TTC549 (cell line): Measurements from ENCODE around the gene KIAA0825.
"Not testable (repeated sequence)": the region's sequence is repeated elsewhere in the genome, so short reads cannot be mapped to it uniquely, and the experiment has no call there.

Source experiments
- FAIRE-seq: peaks from 2 replicates; lab custom pipeline; 2012; peaks lifted over from hg19 to GRCh38; lab: Jason Lieb, UNC

The KIAA0825 gene

GRCh38 chr5:94577466-94578245 is 40.7 kb downstream of the KIAA0825 start:
- no peak for FAIRE-seq

- no peak for FAIRE-seq
Measured at GRCh38 chr5:94575196-94575595, 43.2 kb downstream of the KIAA0825 start.

DNA sequence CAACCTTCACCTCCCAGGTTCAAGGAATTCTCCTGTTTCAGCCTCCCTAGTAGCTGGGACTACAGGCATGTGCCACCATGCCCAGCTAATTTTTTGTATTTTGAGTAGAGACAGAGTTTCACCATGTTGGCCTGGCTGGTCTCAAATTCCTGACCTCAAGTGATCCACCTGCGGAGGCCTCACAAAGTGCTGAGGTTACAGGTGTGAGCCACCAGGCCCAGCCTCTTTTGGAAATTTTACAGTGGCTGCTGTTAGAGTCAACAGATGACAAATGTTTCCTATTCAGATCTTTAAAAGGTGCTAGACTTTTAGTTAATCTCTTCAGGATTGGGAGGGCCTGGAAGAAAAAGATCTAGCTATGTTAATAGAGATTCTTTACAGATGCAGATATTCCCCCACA is 45.1 kb downstream of the KIAA0825 start:
- not testable (repeated sequence) for FAIRE-seq

GRCh38 chr5:94571415-94571814 is 47.0 kb downstream of the KIAA0825 start:
- no peak for FAIRE-seq

GRCh38 chr5:94564812-94565211 is 53.6 kb downstream of the KIAA0825 start:
- FAIRE-seq = no peak

DNA sequence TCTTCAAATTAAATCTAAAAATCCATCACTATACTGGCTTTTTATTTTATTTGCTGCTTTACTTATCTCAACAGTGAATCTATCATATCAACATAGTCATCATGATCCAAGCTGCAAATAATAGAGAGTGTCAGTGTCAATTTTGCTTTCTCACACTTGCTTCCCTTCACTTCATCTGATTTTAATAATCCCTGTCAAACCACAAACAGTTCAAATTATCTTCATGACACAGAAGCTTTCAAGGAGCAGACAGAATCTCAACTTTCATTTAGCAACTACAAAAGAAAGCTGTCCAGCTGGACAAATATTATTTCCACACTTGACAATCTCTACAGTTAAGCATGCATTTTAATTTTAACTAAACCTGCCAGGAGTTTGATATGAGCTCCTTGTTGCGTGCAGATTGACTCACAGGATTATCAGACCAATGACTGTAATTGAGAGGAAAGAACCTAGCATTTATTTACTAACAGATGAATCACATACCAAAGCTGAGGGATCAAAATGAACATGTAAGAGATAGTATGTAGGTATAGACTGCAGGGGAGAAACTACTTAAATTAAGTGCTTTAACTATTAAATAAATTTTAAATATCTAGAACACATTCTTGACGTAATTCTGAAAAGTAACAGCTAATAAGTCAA is 56.0 kb downstream of the KIAA0825 start:
- no peak for FAIRE-seq

DNA sequence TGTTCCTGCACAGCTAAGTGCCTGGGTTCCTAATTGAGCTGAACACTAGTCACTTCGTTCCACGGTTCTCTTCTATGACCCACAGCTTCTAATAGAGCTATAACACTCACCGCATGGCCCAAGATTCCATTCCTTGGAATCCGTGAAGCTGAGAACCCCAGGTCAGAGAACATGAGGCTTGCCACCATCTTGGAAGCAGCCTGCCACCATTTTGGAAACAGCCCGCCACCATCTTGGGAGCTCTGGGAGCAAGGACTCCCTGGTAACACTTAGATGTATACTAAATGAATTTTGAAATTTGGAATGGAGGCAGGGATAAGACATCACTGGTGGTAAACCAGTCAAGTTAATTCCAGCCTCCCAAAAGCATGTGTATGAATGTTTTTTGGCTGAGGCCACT is 60.4 kb downstream of the KIAA0825 start:
- no peak for FAIRE-seq

DNA sequence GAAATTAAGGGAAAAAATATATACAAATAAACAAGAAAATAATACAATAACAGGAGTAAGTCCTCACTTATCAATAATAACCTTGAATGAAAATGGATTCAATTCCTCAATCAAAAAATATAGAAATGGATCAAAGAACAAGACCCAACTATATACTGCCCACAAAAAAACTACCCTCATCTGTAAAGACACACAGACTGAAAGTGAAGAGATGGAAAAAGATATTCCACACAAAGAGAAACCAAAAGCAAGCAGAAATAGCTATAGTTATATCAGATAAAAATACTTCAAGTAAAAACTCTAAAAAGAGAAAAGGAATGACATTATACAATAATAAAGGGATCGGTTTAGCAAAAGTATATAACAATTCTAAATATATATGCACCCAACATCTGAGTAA is 66.5 kb downstream of the KIAA0825 start:
- FAIRE-seq = no peak

- FAIRE-seq = no peak
Measured at GRCh38 chr5:94545870-94546625, 72.4 kb downstream of the KIAA0825 start.

DNA sequence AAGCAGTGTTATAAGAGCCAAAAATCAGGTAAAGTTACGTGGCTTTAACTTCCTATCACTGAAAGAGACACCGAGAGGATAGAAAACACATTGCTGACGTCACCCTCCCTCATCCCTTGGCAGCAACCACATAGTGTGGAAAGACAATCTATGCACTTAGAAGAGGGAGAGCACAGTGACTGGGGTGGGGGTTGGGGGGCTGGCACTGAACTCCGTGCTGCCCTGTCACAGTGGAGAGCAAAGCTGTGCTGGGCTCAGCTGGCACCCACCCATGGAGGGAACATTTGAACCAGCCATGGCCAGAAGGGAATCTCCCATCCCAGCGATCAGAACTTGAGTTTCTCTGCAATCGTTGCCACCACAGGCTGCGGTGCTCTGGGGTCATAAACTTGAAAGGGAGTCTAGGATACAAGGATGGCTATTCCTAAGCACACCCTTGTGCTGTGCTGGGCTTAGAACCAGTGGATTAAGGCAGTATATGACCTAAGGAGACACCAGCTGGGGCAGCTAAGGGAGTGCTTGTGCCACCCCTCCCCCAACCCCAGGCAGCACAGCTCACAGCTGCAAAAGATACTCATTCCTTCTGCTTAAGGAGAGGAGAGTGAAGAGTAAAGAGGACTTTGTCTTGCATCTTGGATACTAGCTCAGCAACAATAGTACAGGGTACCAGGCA is 73.4 kb downstream of the KIAA0825 start:
- no peak for FAIRE-seq

DNA sequence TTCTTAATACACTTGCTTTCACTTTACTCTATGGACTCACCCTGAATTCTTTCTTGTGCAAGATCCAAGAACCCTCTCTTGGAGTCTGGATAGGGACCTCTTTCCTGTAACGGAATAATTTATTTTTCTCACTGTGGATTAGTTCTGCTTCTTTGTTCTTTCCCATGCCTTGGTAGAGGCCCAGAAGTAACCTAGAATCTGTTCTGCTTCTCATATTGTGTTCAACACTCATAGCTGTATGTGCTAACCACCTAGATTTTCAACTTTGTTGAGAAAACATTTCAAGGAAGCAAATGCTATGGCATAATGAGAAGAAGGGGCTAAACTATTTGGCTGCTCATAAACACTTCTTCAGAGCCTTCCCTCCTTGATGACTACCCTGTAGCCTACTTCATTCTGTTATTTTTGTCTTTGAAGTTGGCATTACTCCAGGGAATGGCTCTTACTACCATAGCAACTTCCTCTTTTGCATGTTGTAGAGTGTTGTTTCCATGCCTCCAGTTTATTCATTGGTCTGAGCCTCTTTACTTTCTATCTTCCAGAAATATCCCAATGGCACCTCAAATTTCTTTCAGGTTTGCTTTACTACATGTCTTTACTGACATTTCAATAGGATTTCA is 74.3 kb downstream of the KIAA0825 start:
- no peak for FAIRE-seq

GRCh38 chr5:94540856-94541494 is 77.4 kb downstream of the KIAA0825 start:
- FAIRE-seq = no peak

DNA sequence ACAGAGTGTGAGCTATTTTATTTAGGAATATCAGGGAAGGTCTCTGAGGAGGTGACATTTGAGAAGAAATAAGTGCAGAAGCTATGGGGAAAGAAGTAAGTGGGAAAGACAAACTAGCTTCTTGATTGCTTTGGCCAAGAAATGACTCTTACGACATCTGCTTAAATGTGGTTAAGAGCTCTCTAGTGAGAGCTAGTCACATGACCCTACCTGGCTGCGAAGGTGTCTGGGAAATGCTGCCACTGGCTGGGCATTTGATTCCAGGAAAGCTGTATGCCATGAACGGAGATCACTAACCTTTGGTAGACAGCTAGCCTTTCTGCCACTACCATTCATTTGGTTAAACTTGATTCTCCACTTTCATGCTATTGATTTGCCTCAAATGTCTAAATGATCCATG is 80.1 kb downstream of the KIAA0825 start:
- FAIRE-seq = no peak

DNA sequence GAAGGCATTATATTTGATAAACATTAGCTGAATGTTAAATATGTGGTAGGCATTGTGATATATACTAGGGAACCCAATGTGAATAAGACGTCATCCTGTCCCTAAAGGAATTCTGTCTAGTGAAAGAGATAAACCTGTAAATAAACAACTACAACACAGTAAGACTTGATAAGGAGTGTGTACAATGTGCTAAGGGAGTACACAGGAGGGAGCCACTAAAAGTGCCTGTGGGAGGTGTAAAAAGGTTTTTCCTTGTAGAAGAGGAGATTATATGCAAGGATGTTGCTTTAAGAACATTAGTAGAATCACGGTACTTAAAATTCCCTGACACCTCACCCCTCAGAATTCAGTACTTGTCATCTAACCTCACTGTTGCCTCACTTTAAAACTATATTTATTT is 91.7 kb downstream of the KIAA0825 start:
- FAIRE-seq = no peak

- FAIRE-seq = peak; percentile 82
Measured at GRCh38 chr5:94524841-94525697, 93.3 kb downstream of the KIAA0825 start.

- FAIRE-seq = no peak
Measured at GRCh38 chr5:94523018-94523417, 95.4 kb downstream of the KIAA0825 start.

- no peak for FAIRE-seq
Measured at GRCh38 chr5:94522117-94522516, 96.3 kb downstream of the KIAA0825 start.

DNA sequence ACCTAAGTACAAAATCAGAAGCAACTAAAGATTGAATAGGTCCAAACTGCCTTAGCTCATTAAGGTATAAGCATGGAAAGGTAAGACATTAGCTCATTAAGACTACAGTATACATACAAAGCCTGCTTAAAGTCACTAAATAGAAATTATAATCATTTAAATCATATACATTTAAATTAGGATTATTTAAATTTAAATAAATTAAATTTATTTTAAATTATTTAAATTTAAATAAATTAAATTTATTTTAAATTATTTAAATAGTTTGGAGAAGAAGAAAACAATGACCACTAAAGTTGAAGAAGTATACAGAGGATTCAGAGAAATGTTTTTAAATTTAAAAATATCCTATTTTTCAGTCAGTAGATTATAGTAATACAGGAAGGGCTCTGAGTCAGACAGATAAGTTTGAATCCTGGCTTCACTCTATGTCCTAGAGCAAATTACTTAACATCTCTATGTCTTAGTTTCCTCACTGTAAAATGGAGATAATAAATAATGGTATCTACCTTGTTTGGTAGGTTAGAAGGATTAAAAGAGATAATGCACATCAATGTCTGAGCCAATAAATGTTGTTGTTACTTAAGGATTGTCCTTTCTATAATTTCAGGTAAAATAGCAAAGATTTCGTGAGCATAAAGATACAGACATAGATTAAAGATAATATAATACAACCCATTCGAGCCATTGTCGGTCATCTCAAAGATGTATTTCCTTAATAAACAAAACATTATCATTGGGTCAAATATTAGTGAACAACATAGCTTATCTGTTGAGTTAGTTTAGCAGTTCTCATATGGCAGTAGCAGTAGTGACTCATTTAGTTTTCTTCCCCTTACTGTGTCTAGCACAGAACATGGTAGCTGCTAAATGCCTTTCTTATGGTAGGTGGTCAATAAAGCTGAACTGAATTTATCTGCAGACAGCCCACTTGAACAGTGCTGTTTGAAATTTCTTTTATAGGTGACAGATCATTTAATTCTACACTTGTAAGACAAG is 100.6 kb downstream of the KIAA0825 start:
- FAIRE-seq = peak; percentile 75

DNA sequence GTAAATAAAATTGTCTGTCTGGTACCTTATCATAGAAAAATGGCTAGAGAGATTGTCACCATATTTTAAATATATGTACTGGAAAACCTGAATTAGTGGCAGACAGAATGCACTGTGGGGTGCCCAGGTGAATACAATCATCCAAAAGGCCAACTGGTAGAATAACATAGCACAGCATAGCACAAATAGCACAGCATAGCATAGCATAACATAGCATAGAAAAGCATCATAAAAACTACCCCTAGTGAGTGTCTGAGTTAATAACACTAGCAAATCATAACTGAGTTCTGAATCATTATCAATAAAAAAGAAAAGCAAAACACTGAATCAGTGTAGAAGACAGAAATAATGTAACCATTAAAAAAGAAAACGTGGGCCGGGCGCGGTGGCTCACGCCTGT is 102.3 kb downstream of the KIAA0825 start:
- no peak for FAIRE-seq
